CD4-positive, CD25-positive, alpha-beta regulatory T cell (primary cell): ENCODE data around the gene DLG1. TPM values are rescaled to one million over a fixed set of nuclear protein-coding genes. Genes with fewer than 3 reads are reported as not detected.
"Not testable (repeated sequence)": the region's sequence is repeated elsewhere in the genome, so short reads cannot be mapped to it uniquely, and the experiment has no call there.

Source experiments
- ATAC-seq, 2 donors: fragments of 150-1000 bp; cut with Tn5 transposase; one replicate each; pipeline ENCODE4 v1.10.0; 2021; ENCODE audit warnings: low read depth in 2 of 2, moderate number of reproducible peaks in 2 of 2, moderate library complexity in 1 of 2
- DNase-seq, 3 donors: peaks; one replicate each; pipeline versions ENCODE4 v3.0.0 to v3.0.0-alpha.2; 2012 to 2022; ENCODE audit warnings: mixed read lengths in 1 of 3
- H3K27ac ChIP-seq: one replicate; pipeline ENCODE4 v1.7.0; 2013; ENCODE audit warnings: mild to moderate bottlenecking, low read length; ENCODE audit not compliant: insufficient read depth, poor library complexity, severe bottlenecking
- H3K27me3 ChIP-seq: one replicate; pipeline ENCODE4 v1.7.0; 2013; ENCODE audit warnings: low read length; ENCODE audit not compliant: control insufficient read depth, insufficient read depth
- H3K36me3 ChIP-seq: one replicate; pipeline ENCODE4 v1.7.0; 2013; ENCODE audit warnings: mild to moderate bottlenecking, low read length, moderate library complexity; ENCODE audit not compliant: control insufficient read depth, insufficient read depth
- H3K4me1 ChIP-seq: 2 replicates; pipeline ENCODE4 v1.7.0; 2013; ENCODE audit warnings: mild to moderate bottlenecking, low read length; ENCODE audit not compliant: insufficient read depth, control insufficient read depth, poor library complexity, severe bottlenecking
- H3K4me3 ChIP-seq: one replicate; pipeline ENCODE4 v1.7.0; 2013; ENCODE audit warnings: low read depth, mild to moderate bottlenecking, low read length, moderate library complexity
- H3K9me3 ChIP-seq, 2 experiments: 1 replicate in 1 of 2; 2 replicates in 1 of 2; pipeline ENCODE4 v1.7.0; 2013; ENCODE audit warnings: low read length in 2 of 2, mild to moderate bottlenecking in 1 of 2, moderate library complexity in 1 of 2; ENCODE audit not compliant: control insufficient read depth in 2 of 2
- H3K27ac Mint-ChIP-seq, 3 donors: one replicate each; pipeline ENCODE4 v1.8.0; 2020 to 2022; ENCODE audit warnings: mild to moderate bottlenecking in 3 of 3, mixed read lengths in 3 of 3, moderate library complexity in 2 of 3
- H3K27me3 Mint-ChIP-seq: one replicate; pipeline ENCODE4 v1.8.0; 2022; ENCODE audit warnings: mild to moderate bottlenecking, mixed read lengths
- H3K36me3 Mint-ChIP-seq: one replicate; pipeline ENCODE4 v1.8.0; 2020; ENCODE audit warnings: mixed read lengths
- H3K4me1 Mint-ChIP-seq, 4 donors: one replicate each; pipeline ENCODE4 v1.8.0; 2020 to 2022; ENCODE audit warnings: mixed read lengths in 4 of 4, mild to moderate bottlenecking in 1 of 4
- H3K4me3 Mint-ChIP-seq, 4 donors: one replicate each; pipeline ENCODE4 v1.8.0; 2020 to 2022; ENCODE audit warnings: mild to moderate bottlenecking in 4 of 4, mixed read lengths in 4 of 4, moderate library complexity in 3 of 4
- H3K9me3 Mint-ChIP-seq, 7 donors: one replicate each; pipeline ENCODE4 v1.8.0; 2020 to 2022; ENCODE audit warnings: mixed read lengths in 7 of 7, mild to moderate bottlenecking in 3 of 7, moderate library complexity in 2 of 7
- polyA plus RNA-seq, 4 donors: library from polyadenylated mRNA; unstranded; fragments of 300-500 nt; fragmentation: Illumina TruSeq; gene quantifications; one replicate each; pipeline ENCODE4 v1.2.3, GENCODE V29; 2021
- total RNA-seq: library from RNA; stranded (reverse); gene quantifications from one replicate; pipeline ENCODE4 v1.2.3, GENCODE V29; 2022

Gene DLG1
- total and polyA plus RNA-seq, 5 donors from 2014 or later, result 25.2 to 106 (median 30.5) TPM

DNA sequence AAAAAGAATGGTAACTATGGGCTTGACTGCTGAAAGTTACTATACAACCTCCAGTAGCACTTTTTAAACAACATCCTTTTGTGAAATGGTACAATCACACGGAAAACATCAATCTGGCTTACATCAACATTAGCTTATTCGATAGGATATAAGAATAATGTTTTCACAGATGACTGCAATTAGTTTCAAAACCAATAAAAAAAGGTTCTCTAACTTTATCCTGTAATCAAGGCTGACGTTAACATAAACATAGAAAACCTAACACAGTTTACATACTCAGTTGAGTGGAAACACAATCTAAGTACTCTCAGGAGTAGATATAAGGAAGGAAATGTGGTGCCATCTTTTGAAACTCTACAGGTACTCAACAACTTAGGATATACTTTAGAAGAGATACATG, 102.2 kb downstream of the DLG1 start:
- Histone ChIP-seq H3K4me1 (no peaks in the 10 kb centered on the region), H3K27ac (no peak overlapping the region), H3K36me3 (peaks cover 10% of the 10 kb centered on the region), H3K9me3 (no peaks in the 10 kb centered on the region), H3K27me3 (no peaks in the 10 kb centered on the region), H3K4me3 (no peak overlapping the region)
- H3K27me3 Mint-ChIP-seq, result no peaks in the 10 kb centered on the region
- peaks cover 15% of the 10 kb centered on the region for H3K36me3 Mint-ChIP-seq
- ATAC-seq (no peak), DNase-seq (no peak)
- H3K27ac Mint-ChIP-seq, result no peak overlapping the region
- no peak overlapping the region for H3K4me3 Mint-ChIP-seq
- no peaks in the 10 kb centered on the region for H3K9me3 Mint-ChIP-seq
- peaks cover 29 to 45% (median 35%) of the 10 kb centered on the region in 4 donors for H3K4me1 Mint-ChIP-seq

GRCh38 chr3:197195326-197195725, 103.1 kb downstream of the DLG1 start:
- peak overlapping the region in 1 of 3 donors; percentile 25 for H3K27ac Mint-ChIP-seq
- peaks cover 19% of the 10 kb centered on the region for H3K36me3 Mint-ChIP-seq
- H3K9me3 Mint-ChIP-seq, result no peaks in the 10 kb centered on the region
- H3K9me3 ChIP-seq, result no peaks in the 10 kb centered on the region
- H3K27me3 ChIP-seq, result no peaks in the 10 kb centered on the region
- no peak overlapping the region for H3K27ac ChIP-seq
- no peaks in the 10 kb centered on the region for H3K4me1 ChIP-seq
- DNase-seq (no peak), ATAC-seq (no peak)
- H3K4me3 Mint-ChIP-seq, result no peak overlapping the region
- no peaks in the 10 kb centered on the region for H3K27me3 Mint-ChIP-seq
- H3K4me3 ChIP-seq, result no peak overlapping the region
- peaks cover 21 to 39% (median 32%) of the 10 kb centered on the region in 4 donors for H3K4me1 Mint-ChIP-seq
- peaks cover 10% of the 10 kb centered on the region for H3K36me3 ChIP-seq

- not testable (repeated sequence) for H3K27ac ChIP-seq, H3K9me3 ChIP-seq, H3K27me3 ChIP-seq, H3K9me3 Mint-ChIP-seq, DNase-seq, H3K4me1 ChIP-seq, H3K27ac Mint-ChIP-seq, ATAC-seq, H3K4me3 ChIP-seq, H3K27me3 Mint-ChIP-seq, H3K4me3 Mint-ChIP-seq
- peaks cover 22 to 41% (median 25%) of the 10 kb centered on the region in 4 donors for H3K4me1 Mint-ChIP-seq
- peaks cover 12% of the 10 kb centered on the region for H3K36me3 ChIP-seq
- peaks cover 19% of the 10 kb centered on the region for H3K36me3 Mint-ChIP-seq
These were observed 104.7 kb downstream of the DLG1 start for GRCh38 chr3:197193759-197194158.

DNA sequence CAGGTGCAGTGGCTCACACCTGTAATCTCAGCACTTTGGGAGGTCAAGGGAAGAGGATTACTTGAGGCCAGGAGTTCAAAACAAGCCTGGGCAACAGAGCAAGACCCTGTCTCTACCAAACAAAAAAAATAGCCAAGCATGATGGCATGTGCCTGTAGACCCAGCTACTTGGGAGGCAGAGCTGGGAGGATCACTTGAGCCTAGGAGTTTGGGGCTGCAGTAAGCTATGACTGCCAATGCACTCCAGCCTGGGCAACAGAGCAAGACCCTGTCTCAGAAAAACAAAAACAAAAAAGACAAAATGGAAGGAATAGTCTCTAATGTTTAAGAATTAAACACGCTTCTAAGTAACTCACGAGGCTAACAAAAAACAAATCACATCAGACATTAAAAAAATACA, 106.5 kb downstream of the DLG1 start:
- Mint-ChIP-seq H3K27me3 (no peaks in the 10 kb centered on the region), H3K4me1 (peaks cover 14 to 36% (median 23%) of the 10 kb centered on the region in 4 donors), H3K27ac (peak overlapping the region in 1 of 3 donors; percentile 7), H3K4me3 (no peak overlapping the region), H3K9me3 (no peaks in the 10 kb centered on the region), H3K36me3 (peaks cover 19% of the 10 kb centered on the region)
- Histone ChIP-seq H3K36me3 (peaks cover 12% of the 10 kb centered on the region), H3K4me3 (no peak overlapping the region), H3K9me3 (no peaks in the 10 kb centered on the region), H3K27me3 (no peaks in the 10 kb centered on the region), H3K4me1 (no peaks in the 10 kb centered on the region), H3K27ac (no peak overlapping the region)
- no peak for ATAC-seq
- DNase-seq, result no peak

DNA sequence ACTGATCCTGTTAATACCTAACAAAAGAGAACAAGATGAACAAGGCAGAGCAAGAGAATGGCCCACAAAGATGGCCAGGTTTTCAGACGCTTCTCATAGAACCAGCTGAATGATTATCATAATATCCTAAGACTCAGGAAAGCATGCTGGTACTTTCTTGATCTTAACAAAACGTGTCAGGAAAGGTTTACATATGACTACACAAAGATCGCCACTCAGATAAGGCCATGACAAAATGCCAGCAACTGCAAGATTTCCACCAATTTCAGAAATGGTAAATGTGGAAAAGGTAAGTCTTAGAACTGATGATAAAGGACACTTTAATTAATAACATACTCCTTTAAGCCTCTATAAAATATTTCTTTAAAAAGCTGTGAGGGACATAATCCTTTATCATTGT, 108.8 kb downstream of the DLG1 start:
- no peak overlapping the region for H3K27ac ChIP-seq
- H3K27me3 Mint-ChIP-seq, result no peaks in the 10 kb centered on the region
- H3K27me3 ChIP-seq, result no peaks in the 10 kb centered on the region

DNA sequence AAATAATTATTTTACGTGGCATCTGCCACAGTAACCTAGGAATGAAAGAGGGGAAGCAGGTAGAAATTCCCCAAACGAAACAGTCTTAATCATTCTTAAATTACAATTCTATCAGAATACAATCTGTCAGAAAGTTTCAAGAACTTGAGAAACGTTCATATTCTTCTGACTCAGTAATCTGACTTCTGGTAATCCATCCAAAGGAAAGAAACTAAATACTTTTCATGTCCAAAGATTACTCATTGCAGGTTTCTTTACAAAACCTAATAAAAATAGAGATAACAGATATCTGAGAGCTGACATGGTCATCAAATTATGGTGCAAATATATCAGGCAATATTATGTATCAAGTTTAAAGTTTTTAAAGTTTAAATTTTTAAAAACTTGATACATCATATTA, 109.4 kb downstream of the DLG1 start:
- no peak for DNase-seq
- Mint-ChIP-seq H3K4me1 (peaks cover 10 to 34% (median 19%) of the 10 kb centered on the region in 4 donors), H3K27me3 (no peaks in the 10 kb centered on the region), H3K27ac (no peak overlapping the region), H3K9me3 (no peaks in the 10 kb centered on the region), H3K4me3 (no peak overlapping the region), H3K36me3 (peaks cover 13% of the 10 kb centered on the region)
- H3K36me3 ChIP-seq, result peaks cover 10% of the 10 kb centered on the region
- no peaks in the 10 kb centered on the region for H3K9me3 ChIP-seq
- no peaks in the 10 kb centered on the region for H3K4me1 ChIP-seq
- H3K4me3 ChIP-seq, result no peak overlapping the region
- no peak for ATAC-seq
- no peaks in the 10 kb centered on the region for H3K27me3 ChIP-seq
- H3K27ac ChIP-seq, result no peak overlapping the region

More for the DNA sequence above, 108.8 kb downstream of the DLG1 start:
- ATAC-seq, result no peak
- no peaks in the 10 kb centered on the region for H3K9me3 Mint-ChIP-seq
- Histone ChIP-seq H3K36me3 (peaks cover 12% of the 10 kb centered on the region), H3K9me3 (no peaks in the 10 kb centered on the region), H3K4me3 (no peak overlapping the region), H3K4me1 (no peaks in the 10 kb centered on the region)
- DNase-seq, result no peak
- H3K27ac Mint-ChIP-seq, result peak overlapping the region in 2 of 3 donors; percentile 1 to 56
- peaks cover 10 to 34% (median 18%) of the 10 kb centered on the region in 4 donors for H3K4me1 Mint-ChIP-seq
- H3K4me3 Mint-ChIP-seq, result no peak overlapping the region
- peaks cover 13% of the 10 kb centered on the region for H3K36me3 Mint-ChIP-seq

GRCh38 chr3:197186887-197187588, 111.4 kb downstream of the DLG1 start:
- Mint-ChIP-seq H3K4me3 (no peak overlapping the region), H3K36me3 (peaks cover 10% of the 10 kb centered on the region), H3K27me3 (no peaks in the 10 kb centered on the region), H3K4me1 (peaks cover 10 to 26% (median 18%) of the 10 kb centered on the region in 4 donors), H3K27ac (no peak overlapping the region), H3K9me3 (no peaks in the 10 kb centered on the region)
- DNase-seq (peak; percentile 5 to 74 (median 59)), ATAC-seq (peak; percentile 81 to 82)
- H3K4me1 ChIP-seq, result no peaks in the 10 kb centered on the region
- no peaks in the 10 kb centered on the region for H3K9me3 ChIP-seq
- no peak overlapping the region for H3K4me3 ChIP-seq
- no peaks in the 10 kb centered on the region for H3K27me3 ChIP-seq
- H3K36me3 ChIP-seq, result peaks cover 2% of the 10 kb centered on the region
- H3K27ac ChIP-seq, result no peak overlapping the region

DNA sequence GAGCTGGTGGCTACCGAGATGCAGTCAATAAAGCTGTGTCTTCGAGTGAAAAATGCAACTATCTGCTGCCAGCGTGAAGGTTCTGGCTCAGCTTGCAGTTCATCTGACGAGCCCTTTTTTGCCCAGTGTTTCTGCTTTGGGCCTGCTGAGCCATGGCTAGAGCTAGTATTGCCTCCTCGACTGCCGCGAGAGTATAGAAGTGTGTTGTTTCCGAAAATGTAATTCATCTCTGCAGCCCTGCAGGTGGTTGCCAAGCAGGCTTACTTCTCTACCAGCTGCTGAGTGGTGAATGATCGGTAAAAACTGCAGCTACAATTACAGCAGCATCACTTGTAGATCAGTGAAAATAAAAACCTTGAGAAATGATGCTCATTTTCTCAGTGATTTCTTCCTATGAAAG, 114.8 kb downstream of the DLG1 start:
- Histone ChIP-seq H3K27ac (no peak overlapping the region), H3K27me3 (no peaks in the 10 kb centered on the region), H3K4me1 (no peaks in the 10 kb centered on the region), H3K36me3 (no peaks in the 10 kb centered on the region), H3K9me3 (no peaks in the 10 kb centered on the region), H3K4me3 (no peak overlapping the region)
- peaks cover 9 to 25% (median 18%) of the 10 kb centered on the region in 4 donors for H3K4me1 Mint-ChIP-seq
- H3K27ac Mint-ChIP-seq, result no peak overlapping the region
- H3K9me3 Mint-ChIP-seq, result no peaks in the 10 kb centered on the region
- no peaks in the 10 kb centered on the region for H3K27me3 Mint-ChIP-seq
- H3K36me3 Mint-ChIP-seq, result peaks cover 4% of the 10 kb centered on the region
- ATAC-seq (no peak), DNase-seq (no peak)
- no peak overlapping the region for H3K4me3 Mint-ChIP-seq
